GM13977 (cell line): ENCODE data around the gene DESI1.

ENCODE experiments used
- DNase-seq: peaks from one replicate; pipeline ENCODE4 v3.0.0; 2012; ENCODE audit warnings: low spot score
- CTCF ChIP-seq: IDR thresholded peaks from 2 replicates; pipeline ENCODE4 v1.5.1; 2012; ENCODE audit warnings: mild to moderate bottlenecking, control low read depth; ENCODE audit not compliant: insufficient read depth; ENCODE audit errors: extremely low read depth, missing control alignments
- in situ Hi-C: fragments of 300-500 bp; cut with MboI; formaldehyde crosslinking; loops from one replicate; pipeline ENCODE4 v1.12.0; 2022; ENCODE audit warnings: low sequenced_read_pairs, low pct_unique_long_range_greater_than_20kb, mixed read lengths, inconsistent platforms; ENCODE audit not compliant: unreplicated experiment

The DESI1 gene

DNA sequence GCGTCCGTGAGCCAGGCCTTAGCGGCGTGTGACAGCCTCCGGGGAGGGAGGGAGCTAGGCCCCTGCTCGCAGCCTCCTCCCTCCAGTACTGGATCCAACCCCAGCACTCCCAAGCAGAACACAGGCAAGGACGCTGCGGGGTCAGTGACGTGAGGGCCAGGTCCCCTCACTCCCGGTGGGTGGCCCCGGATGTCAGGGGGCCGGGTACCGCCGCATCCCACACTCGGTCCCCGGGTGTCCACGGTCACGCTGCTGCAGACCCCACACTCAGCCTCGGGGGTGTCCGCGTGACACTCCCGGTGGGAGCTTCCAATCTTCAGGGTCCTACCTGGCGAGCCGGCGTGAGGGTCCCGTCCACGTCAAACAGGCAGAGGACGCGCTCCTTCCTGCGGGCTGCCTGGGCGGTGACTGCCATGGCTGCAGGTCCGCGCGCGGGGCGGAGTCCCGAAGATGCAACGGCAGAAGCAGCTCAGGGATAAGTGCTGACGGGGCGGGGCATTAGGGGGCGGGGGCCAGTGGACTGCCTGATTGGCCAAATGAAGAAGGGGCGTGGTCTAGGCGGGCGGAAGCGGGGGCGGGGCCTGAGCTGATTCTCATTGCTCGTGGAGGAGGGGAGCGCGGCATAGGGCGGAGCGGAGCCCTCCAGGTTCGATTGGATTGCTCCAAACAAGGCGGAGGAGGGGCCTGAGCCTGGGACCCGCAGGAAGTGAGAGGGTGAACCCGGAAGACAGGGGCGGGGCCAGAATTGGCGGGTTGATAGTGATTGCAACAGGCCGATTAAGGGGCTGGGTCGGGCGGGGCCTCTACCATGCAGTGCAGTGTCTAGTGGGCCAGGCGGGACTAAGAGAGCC lies 31.2 kb downstream of the DESI1 start, which contains the start of gene PMM1:
Gene PMM1, minus strand, starts transcription at position 450 of the 851 bp plus-strand sequence. Its CDS starts 35 bp downstream, at position 415.
- TF ChIP-seq CTCF = no peak
- peak; percentile 100 for DNase-seq
- in situ Hi-C loops = no loop called here

GRCh38 chr22:41587347-41587723 lies 33.5 kb downstream of the DESI1 start:
- no peak for TF ChIP-seq CTCF
- no peak for DNase-seq
- in situ Hi-C loops = no loop called here

- in situ Hi-C loops = no loop called here
- TF ChIP-seq CTCF = no peak
- DNase-seq = no peak
These were observed 34.9 kb downstream of the DESI1 start for GRCh38 chr22:41585898-41586297.

GRCh38 chr22:41584881-41585280 lies 36.0 kb downstream of the DESI1 start:
- TF ChIP-seq CTCF = no peak
- DNase-seq = no peak
- in situ Hi-C loops = no loop called here

DNA sequence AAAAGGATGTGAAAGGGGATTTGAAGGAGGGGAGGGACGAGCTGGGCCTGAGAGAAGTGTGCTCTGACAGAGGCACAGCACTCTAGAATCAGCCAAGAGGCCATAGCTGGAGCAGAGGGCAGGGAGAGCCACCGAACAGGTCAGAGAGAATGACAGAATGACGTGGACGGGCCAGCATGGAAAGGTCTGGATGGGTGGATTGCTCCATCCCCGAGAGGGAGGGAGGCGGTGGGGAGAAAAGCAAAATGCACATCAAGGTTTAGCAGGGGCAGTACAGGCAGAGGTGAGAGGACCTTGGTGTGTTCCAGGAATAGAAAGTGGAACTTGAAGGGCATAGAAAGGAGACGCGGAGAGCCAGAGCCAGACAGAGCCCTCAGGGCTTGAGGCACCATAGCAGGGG lies 38.1 kb downstream of the DESI1 start:
- in situ Hi-C loops = no loop called here
- TF ChIP-seq CTCF = no peak
- DNase-seq = no peak

DNA sequence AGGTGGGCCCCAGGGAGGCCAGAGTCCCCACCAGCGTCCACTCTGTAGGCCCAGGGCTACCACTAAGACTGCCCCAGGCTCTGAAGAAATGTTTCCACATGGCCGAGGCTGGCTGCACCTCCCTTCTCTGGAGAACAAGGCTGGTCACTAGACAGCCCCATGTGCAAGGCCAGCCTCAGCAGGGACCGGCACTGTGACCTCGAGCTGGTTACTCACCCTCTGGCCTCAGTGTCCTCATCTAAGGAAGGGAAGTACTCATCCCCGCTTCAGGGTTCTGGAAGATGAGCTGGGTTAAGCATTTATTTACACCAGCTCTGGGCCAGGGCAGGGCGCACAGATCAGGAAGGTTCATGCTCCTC lies 40.9 kb downstream of the DESI1 start:
- no peak for TF ChIP-seq CTCF
- no peak for DNase-seq
- in situ Hi-C loops = no loop called here
